Astrocyte of the cerebellum (primary cell): ENCODE data around the gene MORN1.

Experiments
- DNase-seq: peaks from one replicate; pipeline ENCODE4 v3.0.0-alpha.2; 2011; ENCODE audit warnings: low read depth
- H3K4me3 ChIP-seq: 2 replicates; pipeline ENCODE4 v1.5.1; 2011; ENCODE audit warnings: mild to moderate bottlenecking, low read depth, low read length, moderate library complexity
- in situ Hi-C: cut with HindIII; loops from 2 replicates; pipeline ENCODE4 v1.10.0; 2017; ENCODE audit warnings: low sequenced_read_pairs
- TF ChIP-seq, protein P1 (sequence below): IDR thresholded peaks from 2 replicates; pipeline ENCODE4 v1.5.1; 2012; ENCODE audit warnings: low read length, low read depth, moderate library complexity, mild to moderate bottlenecking; ENCODE audit errors: missing control alignments

MORN1 gene

DNA sequence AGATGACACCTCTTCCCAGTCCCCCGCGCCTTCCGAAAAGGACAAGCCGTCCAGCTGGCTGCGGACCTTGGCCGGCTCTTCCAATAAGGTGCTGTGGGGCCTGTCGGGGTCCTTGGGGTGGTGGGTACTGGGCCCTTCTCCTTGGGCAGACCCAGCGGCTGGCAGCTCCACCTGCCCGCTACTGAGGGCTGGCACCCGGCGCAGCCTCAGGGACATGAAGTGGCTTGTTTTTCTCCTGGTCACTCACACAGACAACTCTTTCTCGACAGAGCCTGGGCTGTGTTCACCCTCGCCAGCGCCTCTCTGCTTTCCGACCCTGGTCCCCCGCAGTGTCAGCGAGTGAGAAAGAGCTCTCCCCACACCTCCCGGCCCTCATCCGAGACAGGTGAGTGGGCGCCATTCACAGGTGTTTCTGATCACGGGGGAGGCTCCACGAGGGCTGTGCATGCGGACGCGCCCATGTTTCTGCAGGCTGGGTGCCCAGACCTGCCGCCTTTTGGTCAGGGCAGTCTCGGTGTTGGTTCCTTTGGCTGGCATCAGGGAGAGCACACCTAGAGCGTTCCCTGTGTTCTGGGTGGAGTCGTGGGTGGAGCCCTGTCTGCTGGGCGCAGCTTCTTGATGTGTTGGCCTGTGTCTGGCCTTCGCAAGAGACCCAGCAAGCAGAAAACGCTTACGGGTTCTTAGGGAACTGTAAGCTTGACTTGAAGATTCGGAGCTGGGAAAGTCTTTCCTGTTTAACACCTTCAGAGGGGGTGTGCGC is 88.2 kb downstream of the MORN1 start:
- no peak overlapping the region for H3K4me3 ChIP-seq
- no peak for DNase-seq
- in situ Hi-C loops: loop anchor here (5.0 kb wide), 2 partner anchors 44 to 106 kb away; no protein-coding TSS in a partner anchor
- TF ChIP-seq, protein P1, sequence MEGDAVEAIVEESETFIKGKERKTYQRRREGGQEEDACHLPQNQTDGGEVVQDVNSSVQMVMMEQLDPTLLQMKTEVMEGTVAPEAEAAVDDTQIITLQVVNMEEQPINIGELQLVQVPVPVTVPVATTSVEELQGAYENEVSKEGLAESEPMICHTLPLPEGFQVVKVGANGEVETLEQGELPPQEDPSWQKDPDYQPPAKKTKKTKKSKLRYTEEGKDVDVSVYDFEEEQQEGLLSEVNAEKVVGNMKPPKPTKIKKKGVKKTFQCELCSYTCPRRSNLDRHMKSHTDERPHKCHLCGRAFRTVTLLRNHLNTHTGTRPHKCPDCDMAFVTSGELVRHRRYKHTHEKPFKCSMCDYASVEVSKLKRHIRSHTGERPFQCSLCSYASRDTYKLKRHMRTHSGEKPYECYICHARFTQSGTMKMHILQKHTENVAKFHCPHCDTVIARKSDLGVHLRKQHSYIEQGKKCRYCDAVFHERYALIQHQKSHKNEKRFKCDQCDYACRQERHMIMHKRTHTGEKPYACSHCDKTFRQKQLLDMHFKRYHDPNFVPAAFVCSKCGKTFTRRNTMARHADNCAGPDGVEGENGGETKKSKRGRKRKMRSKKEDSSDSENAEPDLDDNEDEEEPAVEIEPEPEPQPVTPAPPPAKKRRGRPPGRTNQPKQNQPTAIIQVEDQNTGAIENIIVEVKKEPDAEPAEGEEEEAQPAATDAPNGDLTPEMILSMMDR: no peak

DNA sequence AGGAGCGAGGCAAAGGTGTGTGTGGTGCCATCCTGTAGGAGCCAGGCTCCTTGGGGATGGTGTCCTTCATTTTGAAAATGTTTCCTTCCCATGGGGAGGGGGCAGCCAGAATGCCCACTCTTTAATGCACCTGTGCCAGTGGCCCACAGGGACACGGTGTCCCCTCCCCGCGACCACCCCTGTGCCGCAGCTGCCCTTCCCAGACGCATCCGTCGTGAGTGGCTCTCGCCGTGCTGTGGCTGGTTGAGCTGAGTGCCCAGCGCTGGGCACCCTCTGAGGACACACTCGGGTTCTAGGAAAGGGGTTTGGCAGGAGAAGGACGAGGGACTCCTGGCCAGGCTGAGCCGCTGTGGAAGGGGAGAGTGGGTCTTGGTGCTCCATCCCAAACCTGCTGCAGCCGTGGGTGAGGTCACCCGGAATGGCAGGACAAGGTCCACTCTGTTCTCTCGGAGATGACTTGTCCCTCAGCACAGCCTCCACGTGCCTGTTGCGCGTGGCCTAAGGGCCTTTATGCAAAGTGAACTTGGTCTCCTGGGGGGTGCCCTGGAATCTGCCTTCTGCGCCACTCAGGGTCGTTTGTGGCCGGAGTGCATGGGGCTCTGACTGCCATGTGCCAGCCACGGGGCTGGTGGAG is 88.9 kb downstream of the MORN1 start:
- H3K4me3 ChIP-seq: no peak overlapping the region
- no peak for DNase-seq
- TF ChIP-seq, protein P1: no peak
- in situ Hi-C loops: loop anchor here (5.0 kb wide), 2 partner anchors 45 to 105 kb away; no protein-coding TSS in a partner anchor

DNA sequence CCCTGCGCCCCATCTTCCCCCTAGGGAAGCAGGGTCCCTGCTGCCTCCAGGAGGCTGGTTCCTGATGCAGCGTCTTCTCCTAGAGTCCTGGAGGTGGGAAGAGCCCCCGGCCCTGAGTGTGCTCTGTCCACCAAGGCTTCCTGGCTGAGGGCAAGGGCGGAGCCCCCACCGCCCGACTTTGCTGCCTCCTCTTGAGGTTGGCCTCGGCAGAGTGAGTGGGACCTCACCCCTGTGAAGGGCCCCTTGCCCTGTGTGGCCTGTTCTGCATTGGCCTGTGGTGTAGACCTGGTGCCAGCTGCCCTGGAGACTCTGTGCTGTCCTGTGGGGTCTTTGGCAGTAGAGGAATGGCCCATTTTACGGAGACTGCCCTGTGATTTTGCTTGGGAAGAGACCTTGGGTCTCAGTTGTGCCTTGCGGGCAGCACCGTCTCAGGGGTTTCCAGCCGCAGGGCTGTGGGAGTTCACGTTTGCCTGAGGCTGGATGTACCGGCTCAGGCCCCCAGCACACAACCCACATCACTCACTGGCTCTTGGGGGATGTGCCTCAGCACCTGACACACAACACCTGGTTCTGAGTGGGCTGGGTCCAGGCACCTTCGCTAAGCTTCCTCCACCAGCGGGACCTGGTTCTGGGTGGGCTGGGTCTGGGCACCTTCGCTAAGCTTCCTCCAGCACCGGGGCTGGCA is 89.6 kb downstream of the MORN1 start:
- DNase-seq: no peak
- TF ChIP-seq, protein P1: no peak
- H3K4me3 ChIP-seq: no peak overlapping the region
- in situ Hi-C loops: loop anchor here (5.0 kb wide), 2 partner anchors 46 to 104 kb away; no protein-coding TSS in a partner anchor

DNA sequence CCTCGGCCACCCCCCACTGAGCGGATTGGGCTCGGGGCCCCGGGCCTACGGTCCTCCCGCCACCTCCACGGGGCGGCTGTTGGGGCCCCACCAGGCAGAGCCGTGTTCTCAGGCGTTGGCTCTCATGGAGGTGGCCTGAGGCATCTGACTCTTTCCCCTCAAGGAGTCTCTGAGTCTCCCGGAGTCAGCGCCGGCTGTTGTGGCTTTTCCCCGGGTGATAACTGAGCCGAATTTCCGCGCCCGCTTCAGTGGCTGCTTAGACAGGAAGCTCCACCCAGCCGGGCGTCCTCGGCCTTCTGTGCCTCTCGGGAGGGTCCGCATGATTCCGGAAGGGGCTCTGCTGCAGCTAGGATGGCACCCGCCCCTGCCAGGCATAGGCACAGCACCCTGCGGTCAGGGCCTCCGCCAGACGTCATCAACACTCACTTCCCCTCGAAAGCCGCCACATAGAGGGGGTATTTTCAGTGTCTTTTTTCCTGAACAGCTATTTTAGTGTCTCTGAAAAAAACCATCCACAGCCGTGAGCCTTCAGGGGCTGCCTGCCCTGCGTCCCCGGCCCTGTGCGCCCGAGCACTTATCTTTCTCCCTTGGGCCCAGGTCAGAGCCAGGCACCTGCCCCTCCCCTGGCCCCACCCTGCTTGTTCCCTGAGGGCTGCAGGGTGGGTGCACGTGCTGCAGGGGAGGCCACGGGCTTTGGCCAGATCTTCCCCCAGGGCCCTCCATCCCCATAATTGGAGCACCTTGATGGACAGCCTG is 90.3 kb downstream of the MORN1 start:
- in situ Hi-C loops: loop anchor here (5.0 kb wide), 2 partner anchors 46 to 104 kb away; no protein-coding TSS in a partner anchor
- DNase-seq: no peak
- H3K4me3 ChIP-seq: no peak overlapping the region
- TF ChIP-seq, protein P1: no peak

DNA sequence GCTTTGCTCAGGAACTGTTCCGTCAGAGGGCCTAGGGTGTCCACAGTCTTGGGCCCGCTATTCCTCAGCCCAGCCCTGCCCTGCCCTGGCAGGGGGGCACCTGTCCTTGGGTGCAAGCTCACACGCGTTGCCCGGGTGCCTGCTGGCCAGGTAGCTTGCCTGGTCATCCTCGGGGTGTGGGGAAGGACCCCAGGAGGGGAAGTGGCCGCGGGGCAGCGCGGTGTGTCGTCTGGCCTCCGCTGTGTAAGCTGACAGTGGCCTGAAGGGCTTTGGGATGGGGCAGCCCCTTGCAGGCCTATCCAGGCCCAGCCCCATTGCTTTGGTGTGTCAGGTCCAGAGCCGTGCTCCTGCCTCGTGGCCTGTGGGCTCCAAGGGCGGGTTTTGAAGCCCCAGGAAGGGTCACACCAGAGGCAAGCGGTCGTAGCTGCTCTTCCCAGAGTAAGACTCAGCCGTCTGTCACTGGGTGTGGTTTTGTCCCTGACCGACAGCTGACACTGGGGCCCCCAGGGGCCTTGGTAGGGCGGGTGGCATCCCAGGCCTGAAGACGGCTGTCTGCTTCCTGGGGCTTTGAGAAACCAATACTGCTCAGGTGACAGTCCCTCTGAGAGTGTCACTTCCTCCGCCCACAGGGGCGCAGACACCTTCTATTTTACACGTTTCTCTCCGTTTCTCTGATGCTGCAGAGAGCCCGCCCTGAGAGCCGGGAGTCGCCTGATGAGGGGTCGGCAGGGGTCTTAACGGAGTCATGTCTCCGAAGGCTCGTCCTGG is 91.2 kb downstream of the MORN1 start:
- TF ChIP-seq, protein P1: no peak
- in situ Hi-C loops: loop anchor here (5.0 kb wide), 2 partner anchors 47 to 103 kb away; no protein-coding TSS in a partner anchor
- DNase-seq: no peak
- no peak overlapping the region for H3K4me3 ChIP-seq
